A673 (cell line): ENCODE results near the gene PES1.
"Not testable (repeated sequence)": the region's sequence is repeated elsewhere in the genome, so short reads cannot be mapped to it uniquely, and the experiment has no call there.

Experiments used
- EZH2 ChIP-seq: fragments of 200-600 bp; sonication (generic); IDR thresholded peaks from 2 replicates; pipeline ENCODE4 v1.6.1; 2017; ENCODE audit warnings: borderline replicate concordance, low read depth, mild to moderate bottlenecking, mixed read lengths, antibody characterized with exemption, low read length; ENCODE audit not compliant: poor library complexity, severe bottlenecking
- TF ChIP-seq, protein P1 (sequence below): fragments of 300-800, 200-600 bp; sonication (generic); conservative IDR thresholded peaks from 2 replicates; pipeline ENCODE4 v1.5.1; 2017; ENCODE audit warnings: low read depth, mild to moderate bottlenecking, antibody characterized with exemption, low read length, moderate library complexity, mixed read lengths

DNA sequence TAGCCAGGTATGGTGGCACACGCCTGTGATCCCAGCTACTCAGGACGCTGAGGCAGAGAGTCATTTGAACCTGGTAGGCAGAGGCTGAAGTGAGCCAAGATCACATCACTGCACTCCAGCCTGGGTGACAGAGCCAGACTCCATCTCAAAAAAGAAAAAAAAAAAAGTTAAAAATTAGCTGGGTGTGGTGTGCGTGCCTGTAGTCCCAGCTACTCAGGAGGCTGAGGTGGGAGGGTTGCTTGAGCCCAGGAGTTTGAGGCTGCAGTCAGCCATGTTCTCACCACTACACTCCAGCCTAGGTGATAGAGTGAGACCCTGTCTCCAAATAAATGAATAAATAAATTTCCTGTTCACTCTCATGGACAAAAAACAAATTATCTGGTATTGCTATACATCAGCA, 50.2 kb downstream of the PES1 start:
- TF ChIP-seq, protein P1, sequence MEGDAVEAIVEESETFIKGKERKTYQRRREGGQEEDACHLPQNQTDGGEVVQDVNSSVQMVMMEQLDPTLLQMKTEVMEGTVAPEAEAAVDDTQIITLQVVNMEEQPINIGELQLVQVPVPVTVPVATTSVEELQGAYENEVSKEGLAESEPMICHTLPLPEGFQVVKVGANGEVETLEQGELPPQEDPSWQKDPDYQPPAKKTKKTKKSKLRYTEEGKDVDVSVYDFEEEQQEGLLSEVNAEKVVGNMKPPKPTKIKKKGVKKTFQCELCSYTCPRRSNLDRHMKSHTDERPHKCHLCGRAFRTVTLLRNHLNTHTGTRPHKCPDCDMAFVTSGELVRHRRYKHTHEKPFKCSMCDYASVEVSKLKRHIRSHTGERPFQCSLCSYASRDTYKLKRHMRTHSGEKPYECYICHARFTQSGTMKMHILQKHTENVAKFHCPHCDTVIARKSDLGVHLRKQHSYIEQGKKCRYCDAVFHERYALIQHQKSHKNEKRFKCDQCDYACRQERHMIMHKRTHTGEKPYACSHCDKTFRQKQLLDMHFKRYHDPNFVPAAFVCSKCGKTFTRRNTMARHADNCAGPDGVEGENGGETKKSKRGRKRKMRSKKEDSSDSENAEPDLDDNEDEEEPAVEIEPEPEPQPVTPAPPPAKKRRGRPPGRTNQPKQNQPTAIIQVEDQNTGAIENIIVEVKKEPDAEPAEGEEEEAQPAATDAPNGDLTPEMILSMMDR = not testable (repeated sequence)
- TF ChIP-seq EZH2 = not testable (repeated sequence)
